ENCODE results near the gene NRGN. TPM values are rescaled to one million over a fixed set of nuclear protein-coding genes. Genes with fewer than 3 reads are reported as not detected.

Gene NRGN
- total RNA-seq, 1 donor from 2014 or later = not detected

GRCh38 chr11:124724979-124725718, 14.6 kb upstream of the NRGN start:
- no peak for TF ChIP-seq CTCF (IDR thresholded peaks at IDR 0.05; ENCODE audit: insufficient read depth, low read length, poor library complexity, severe bottlenecking)
- no peak overlapping the region for H3K4me3 ChIP-seq (ENCODE audit: low read depth, low read length)
- no peaks in the 10 kb centered on the region for H3K36me3 ChIP-seq (ENCODE audit: control insufficient read depth, insufficient read depth, low read length)
- no peak for DNase-seq (ENCODE audit: low read depth)
- peaks cover 14% of the 10 kb centered on the region for H3K27me3 ChIP-seq (ENCODE audit: control insufficient read depth, insufficient read depth, low read length)

- peaks cover 12% of the 10 kb centered on the region for H3K27me3 ChIP-seq (ENCODE audit: control insufficient read depth, insufficient read depth, low read length)
- DNase-seq (ENCODE audit: low read depth) = no peak
- TF ChIP-seq CTCF (IDR thresholded peaks at IDR 0.05; ENCODE audit: insufficient read depth, low read length, poor library complexity, severe bottlenecking) = no peak
- H3K36me3 ChIP-seq (ENCODE audit: control insufficient read depth, insufficient read depth, low read length) = no peaks in the 10 kb centered on the region
- no peak overlapping the region for H3K4me3 ChIP-seq (ENCODE audit: low read depth, low read length)
Observed at GRCh38 chr11:124725719-124726105, 14.0 kb upstream of the NRGN start.

GRCh38 chr11:124727474-124727873, 12.3 kb upstream of the NRGN start:
- no peak for DNase-seq (ENCODE audit: low read depth)
- Histone ChIP-seq H3K4me3 (ENCODE audit: low read depth, low read length) (no peak overlapping the region), H3K27me3 (ENCODE audit: control insufficient read depth, insufficient read depth, low read length) (peaks cover 2% of the 10 kb centered on the region), H3K36me3 (ENCODE audit: control insufficient read depth, insufficient read depth, low read length) (no peaks in the 10 kb centered on the region)
- no peak for TF ChIP-seq CTCF (IDR thresholded peaks at IDR 0.05; ENCODE audit: insufficient read depth, low read length, poor library complexity, severe bottlenecking)

GRCh38 chr11:124728134-124728533, 11.6 kb upstream of the NRGN start:
- no peak for DNase-seq (ENCODE audit: low read depth)
- H3K4me3 ChIP-seq (ENCODE audit: low read depth, low read length) = no peak overlapping the region
- no peak for TF ChIP-seq CTCF (IDR thresholded peaks at IDR 0.05; ENCODE audit: insufficient read depth, low read length, poor library complexity, severe bottlenecking)
- peaks cover 2% of the 10 kb centered on the region for H3K27me3 ChIP-seq (ENCODE audit: control insufficient read depth, insufficient read depth, low read length)
- no peaks in the 10 kb centered on the region for H3K36me3 ChIP-seq (ENCODE audit: control insufficient read depth, insufficient read depth, low read length)

- no peak overlapping the region for H3K4me3 ChIP-seq (ENCODE audit: low read depth, low read length)
- no peak for TF ChIP-seq CTCF (IDR thresholded peaks at IDR 0.05; ENCODE audit: insufficient read depth, low read length, poor library complexity, severe bottlenecking)
- no peaks in the 10 kb centered on the region for H3K36me3 ChIP-seq (ENCODE audit: control insufficient read depth, insufficient read depth, low read length)
- DNase-seq (ENCODE audit: low read depth) = no peak
- H3K27me3 ChIP-seq (ENCODE audit: control insufficient read depth, insufficient read depth, low read length) = peaks cover 2% of the 10 kb centered on the region
Observed at GRCh38 chr11:124729571-124729970, 10.2 kb upstream of the NRGN start.

- DNase-seq (ENCODE audit: low read depth) = no peak
- H3K4me3 ChIP-seq (ENCODE audit: low read depth, low read length) = no peak overlapping the region
- H3K27me3 ChIP-seq (ENCODE audit: control insufficient read depth, insufficient read depth, low read length) = peaks cover 8% of the 10 kb centered on the region
- no peak for TF ChIP-seq CTCF (IDR thresholded peaks at IDR 0.05; ENCODE audit: insufficient read depth, low read length, poor library complexity, severe bottlenecking)
- H3K36me3 ChIP-seq (ENCODE audit: control insufficient read depth, insufficient read depth, low read length) = no peaks in the 10 kb centered on the region
Observed at GRCh38 chr11:124732230-124732629, 7.5 kb upstream of the NRGN start.
